ENCODE results near the gene OR4D10. TPM values are rescaled to one million over a fixed set of nuclear protein-coding genes. Genes with fewer than 3 reads are reported as not detected.

OR4D10 gene
- total RNA-seq, 4 donors from 2014 or later, result not detected

DNA sequence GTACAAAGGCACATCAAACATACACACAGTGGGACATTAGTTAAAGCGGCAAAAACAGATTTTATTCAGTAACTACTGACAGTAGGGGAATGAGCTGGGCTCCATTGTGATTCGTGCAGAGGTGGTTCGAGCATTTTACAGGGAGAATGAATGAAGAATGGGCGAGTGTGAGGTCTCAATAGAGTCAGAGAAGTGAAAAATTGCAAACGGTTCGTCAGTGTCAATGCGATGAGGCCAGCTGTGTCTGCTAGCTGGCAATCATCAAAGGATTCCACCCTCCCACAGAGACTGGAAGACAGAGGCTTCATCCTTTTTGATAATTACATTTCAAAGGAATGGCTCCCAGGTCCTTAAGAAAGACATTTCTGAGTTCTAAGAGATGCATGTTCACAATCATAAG lies 55.6 kb downstream of the OR4D10 start:
- TF ChIP-seq, protein P1, sequence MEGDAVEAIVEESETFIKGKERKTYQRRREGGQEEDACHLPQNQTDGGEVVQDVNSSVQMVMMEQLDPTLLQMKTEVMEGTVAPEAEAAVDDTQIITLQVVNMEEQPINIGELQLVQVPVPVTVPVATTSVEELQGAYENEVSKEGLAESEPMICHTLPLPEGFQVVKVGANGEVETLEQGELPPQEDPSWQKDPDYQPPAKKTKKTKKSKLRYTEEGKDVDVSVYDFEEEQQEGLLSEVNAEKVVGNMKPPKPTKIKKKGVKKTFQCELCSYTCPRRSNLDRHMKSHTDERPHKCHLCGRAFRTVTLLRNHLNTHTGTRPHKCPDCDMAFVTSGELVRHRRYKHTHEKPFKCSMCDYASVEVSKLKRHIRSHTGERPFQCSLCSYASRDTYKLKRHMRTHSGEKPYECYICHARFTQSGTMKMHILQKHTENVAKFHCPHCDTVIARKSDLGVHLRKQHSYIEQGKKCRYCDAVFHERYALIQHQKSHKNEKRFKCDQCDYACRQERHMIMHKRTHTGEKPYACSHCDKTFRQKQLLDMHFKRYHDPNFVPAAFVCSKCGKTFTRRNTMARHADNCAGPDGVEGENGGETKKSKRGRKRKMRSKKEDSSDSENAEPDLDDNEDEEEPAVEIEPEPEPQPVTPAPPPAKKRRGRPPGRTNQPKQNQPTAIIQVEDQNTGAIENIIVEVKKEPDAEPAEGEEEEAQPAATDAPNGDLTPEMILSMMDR (IDR thresholded peaks at IDR 0.05; ENCODE audit: low read depth), result no peak

Other genes starting within 250 kb of the OR4D10 start
- under 1 TPM in 1 of 4 donors, not detected in 3; under 0.01 TPM for gene OR5AN1, start 114.4 kb upstream of the OR4D10 start, total RNA-seq
- gene OR5A2, start 46.9 kb upstream of the OR4D10 start, total RNA-seq, result not detected
- not detected for gene OR5A1, start 36.8 kb upstream of the OR4D10 start, total RNA-seq
- not detected for gene OR4D6, start 16.4 kb upstream of the OR4D10 start, total RNA-seq
- not detected for gene OR4D11, start 30.3 kb downstream of the OR4D10 start, total RNA-seq
- gene OR4D9, start 38.2 kb downstream of the OR4D10 start, total RNA-seq, result not detected
- 10 to 100 TPM; 43.5 to 54.1 (median 48.1) TPM for gene OSBP, start 142.5 kb downstream of the OR4D10 start, total RNA-seq
- 10 to 100 TPM; 12.6 to 23.8 (median 15.2) TPM for gene PATL1, start 195.7 kb downstream of the OR4D10 start, total RNA-seq
- gene OR10V1, start 240.5 kb downstream of the OR4D10 start, total RNA-seq, result not detected

Data from subcutaneous adipose tissue (tissue), 4 donors.